WTC11 (cell line): Measurements from ENCODE around the gene TKFC. TPM values are rescaled to one million over a fixed set of nuclear protein-coding genes. Genes with fewer than 3 reads are reported as not detected.

Experiments
- ATAC-seq: fragments of 200-7000 bp; cut with Tn5 transposase; 2 replicates; pipeline ENCODE4 v1.10.0; 2021; ENCODE audit warnings: mild to moderate bottlenecking, moderate library complexity
- CTCF ChIA-PET: fragments of 300-600 bp; sonication (Branson Sonifier 250); formaldehyde crosslinking; loops from one replicate; lab custom pipeline; 2021; ENCODE audit warnings: antibody characterized with exemption; lab: Charles Lee
- POLR2A ChIA-PET: fragments of 350-600 bp; sonication (Branson Sonifier 250); formaldehyde crosslinking; loops from one replicate; lab custom pipeline; 2021; ENCODE audit warnings: antibody characterized with exemption; lab: Charles Lee
- DNase-seq: peaks from one replicate; pipeline ENCODE4 v3.0.0; 2021; ENCODE audit warnings: low spot score
- H3K27ac Mint-ChIP-seq: 2 replicates; pipeline ENCODE4 v1.8.0; 2021; ENCODE audit warnings: mixed read lengths
- H3K27me3 Mint-ChIP-seq: 2 replicates; pipeline ENCODE4 v1.8.0; 2021; ENCODE audit warnings: low read depth, mild to moderate bottlenecking, moderate library complexity, mixed read lengths
- H3K36me3 Mint-ChIP-seq: 2 replicates; pipeline ENCODE4 v1.8.0; 2021; ENCODE audit warnings: mixed read lengths
- H3K4me1 Mint-ChIP-seq: 2 replicates; pipeline ENCODE4 v1.8.0; 2022; ENCODE audit warnings: mixed read lengths
- H3K4me3 Mint-ChIP-seq: 2 replicates; pipeline ENCODE4 v1.8.0; 2021; ENCODE audit warnings: mild to moderate bottlenecking, moderate library complexity, mixed read lengths
- H3K9me3 Mint-ChIP-seq: 2 replicates; pipeline ENCODE4 v1.8.0; 2021; ENCODE audit warnings: mixed read lengths
- ATF1 ChIP-seq: sonication (generic); formaldehyde crosslinking; IDR thresholded peaks from 2 replicates; pipeline ENCODE4 v1.8.1; 2023; ENCODE audit warnings: mild to moderate bottlenecking, moderate library complexity, missing genetic modification reagents
- ATF6 ChIP-seq: sonication (generic); formaldehyde crosslinking; IDR thresholded peaks from 2 replicates; pipeline ENCODE4 v1.8.1; 2023; ENCODE audit warnings: mild to moderate bottlenecking, missing genetic modification reagents
- E2F5 ChIP-seq: sonication (generic); formaldehyde crosslinking; IDR thresholded peaks from 2 replicates; pipeline ENCODE4 v1.8.1; 2022; ENCODE audit warnings: mild to moderate bottlenecking, moderate library complexity, missing genetic modification reagents
- FOXJ3 ChIP-seq: sonication (generic); formaldehyde crosslinking; IDR thresholded peaks from 2 replicates; pipeline ENCODE4 v1.9.0; 2021; ENCODE audit warnings: missing genetic modification reagents, mild to moderate bottlenecking, borderline replicate concordance
- GABPB1 ChIP-seq: sonication (generic); formaldehyde crosslinking; IDR thresholded peaks from 2 replicates; pipeline ENCODE4 v1.8.1; 2023; ENCODE audit warnings: mild to moderate bottlenecking, missing genetic modification reagents
- GRHL2 ChIP-seq: fragments of 250-450 bp; sonication (Bioruptor Pico); IDR thresholded peaks from 2 replicates; pipeline ENCODE4 v1.8.0; 2022; ENCODE audit warnings: mild to moderate bottlenecking, moderate library complexity; ENCODE audit not compliant: insufficient replicate concordance, severe bottlenecking
- MYBL2 ChIP-seq: sonication (generic); formaldehyde crosslinking; IDR thresholded peaks from 2 replicates; pipeline ENCODE4 v1.8.1; 2023; ENCODE audit warnings: mild to moderate bottlenecking, moderate library complexity, missing genetic modification reagents
- NFYB ChIP-seq: sonication (generic); formaldehyde crosslinking; conservative IDR thresholded peaks from 2 replicates; pipeline ENCODE4 v1.8.0; 2022; ENCODE audit warnings: low read depth, missing genetic modification reagents
- ZBTB21 ChIP-seq: sonication (generic); formaldehyde crosslinking; IDR thresholded peaks from 2 replicates; pipeline ENCODE4 v1.8.1; 2023; ENCODE audit warnings: mild to moderate bottlenecking, missing genetic modification reagents, borderline replicate concordance
- ZNF232 ChIP-seq: sonication (generic); formaldehyde crosslinking; IDR thresholded peaks from 2 replicates; pipeline ENCODE4 v1.8.0; 2022; ENCODE audit warnings: mild to moderate bottlenecking, missing genetic modification reagents
- ZNF317 ChIP-seq: sonication (generic); formaldehyde crosslinking; IDR thresholded peaks from 2 replicates; pipeline ENCODE4 v1.8.1; 2023; ENCODE audit warnings: low read depth, mild to moderate bottlenecking, moderate library complexity, missing genetic modification reagents, borderline replicate concordance
- ZNF423 ChIP-seq: fragments of 250-450 bp; sonication (Bioruptor Pico); IDR thresholded peaks from 2 replicates; pipeline ENCODE4 v2.1.2; 2022; ENCODE audit warnings: mild to moderate bottlenecking, moderate library complexity
- total RNA-seq: library from RNA; stranded (reverse); gene quantifications from 3 replicates; pipeline ENCODE4 v1.2.3, GENCODE V29; 2021
- TF ChIP-seq, protein P1 (sequence below): sonication (generic); formaldehyde crosslinking; IDR thresholded peaks from 2 replicates; pipeline ENCODE4 v1.8.0; 2022; ENCODE audit warnings: mild to moderate bottlenecking, missing genetic modification reagents
- TF ChIP-seq, protein P2 (sequence below): fragments of 250-450 bp; sonication (Bioruptor Pico); conservative IDR thresholded peaks from 2 replicates; pipeline ENCODE4 v1.9.0; 2021; ENCODE audit warnings: mild to moderate bottlenecking
- TF ChIP-seq, protein P3 (sequence below): fragments of 250-450 bp; sonication (Bioruptor Pico); IDR thresholded peaks from 2 replicates; pipeline ENCODE4 v1.9.0; 2021; ENCODE audit warnings: moderate library complexity, mild to moderate bottlenecking, inconsistent platforms, borderline replicate concordance
- TF ChIP-seq, protein P4 (sequence below): fragments of 250-450 bp; sonication (Bioruptor Pico); IDR thresholded peaks from 2 replicates; pipeline ENCODE4 v1.9.0; 2021; ENCODE audit warnings: mild to moderate bottlenecking, borderline replicate concordance

Gene TKFC
- total RNA-seq, 1 experiment from 2014 or later, result 86.8 TPM

GRCh38 chr11:61354208-61354607, 21.2 kb downstream of the TKFC start:
- no peak overlapping the region for H3K4me3 Mint-ChIP-seq
- no peak for ATAC-seq
- no peaks in the 10 kb centered on the region for H3K9me3 Mint-ChIP-seq
- no peak for TF ChIP-seq ZBTB21 (CRISPR knock-in tag)
- no peak for TF ChIP-seq ZNF423 (CRISPR knock-in tag)
- TF ChIP-seq GRHL2, result no peak
- no peak for TF ChIP-seq ATF6
- TF ChIP-seq ATF1 (CRISPR knock-in tag), result no peak
- TF ChIP-seq, protein P1, sequence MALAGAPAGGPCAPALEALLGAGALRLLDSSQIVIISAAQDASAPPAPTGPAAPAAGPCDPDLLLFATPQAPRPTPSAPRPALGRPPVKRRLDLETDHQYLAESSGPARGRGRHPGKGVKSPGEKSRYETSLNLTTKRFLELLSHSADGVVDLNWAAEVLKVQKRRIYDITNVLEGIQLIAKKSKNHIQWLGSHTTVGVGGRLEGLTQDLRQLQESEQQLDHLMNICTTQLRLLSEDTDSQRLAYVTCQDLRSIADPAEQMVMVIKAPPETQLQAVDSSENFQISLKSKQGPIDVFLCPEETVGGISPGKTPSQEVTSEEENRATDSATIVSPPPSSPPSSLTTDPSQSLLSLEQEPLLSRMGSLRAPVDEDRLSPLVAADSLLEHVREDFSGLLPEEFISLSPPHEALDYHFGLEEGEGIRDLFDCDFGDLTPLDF, result no peak
- TF ChIP-seq E2F5 (CRISPR knock-in tag), result no peak
- no peak for TF ChIP-seq MYBL2 (CRISPR knock-in tag)
- TF ChIP-seq, protein P2, sequence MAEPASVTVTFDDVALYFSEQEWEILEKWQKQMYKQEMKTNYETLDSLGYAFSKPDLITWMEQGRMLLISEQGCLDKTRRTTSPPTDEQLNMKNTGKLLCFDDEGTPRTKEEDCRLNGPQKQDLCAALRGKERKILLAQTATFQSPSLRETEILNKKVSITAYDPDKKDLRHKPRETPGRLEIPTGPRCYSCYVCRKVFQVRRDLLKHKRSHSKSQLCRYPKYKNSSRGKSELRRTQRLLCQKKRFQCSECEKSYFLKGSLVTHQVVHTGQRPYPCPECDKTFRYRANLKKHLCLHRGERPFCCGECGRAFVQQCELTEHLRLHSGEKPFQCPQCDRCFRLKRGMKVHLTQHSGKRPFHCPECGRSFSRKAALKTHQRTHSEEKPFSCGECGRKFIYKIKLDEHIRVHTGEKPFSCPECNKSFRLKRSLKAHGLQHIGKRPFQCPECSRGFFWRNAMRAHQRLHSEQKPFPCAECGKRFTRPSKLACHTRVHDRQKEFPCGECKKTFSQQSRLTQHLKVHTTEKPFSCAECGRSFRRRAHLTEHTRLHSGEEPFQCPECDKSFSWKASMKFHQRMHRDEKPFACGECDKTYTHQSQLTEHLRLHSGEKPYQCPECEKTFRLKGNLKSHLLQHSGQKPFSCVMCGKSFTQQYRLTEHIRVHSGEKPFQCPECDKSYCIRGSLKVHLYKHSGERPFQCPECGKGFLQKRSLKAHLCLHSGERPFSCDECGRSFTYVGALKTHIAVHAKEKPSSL (CRISPR knock-in tag), result no peak
- TF ChIP-seq ZNF232 (CRISPR knock-in tag), result no peak
- TF ChIP-seq, protein P3, sequence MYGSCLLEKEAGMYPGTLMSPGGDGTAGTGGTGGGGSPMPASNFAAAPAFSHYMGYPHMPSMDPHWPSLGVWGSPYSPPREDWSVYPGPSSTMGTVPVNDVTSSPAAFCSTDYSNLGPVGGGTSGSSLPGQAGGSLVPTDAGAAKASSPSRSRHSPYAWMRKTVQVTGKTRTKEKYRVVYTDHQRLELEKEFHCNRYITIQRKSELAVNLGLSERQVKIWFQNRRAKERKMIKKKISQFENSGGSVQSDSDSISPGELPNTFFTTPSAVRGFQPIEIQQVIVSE, result no peak
- TF ChIP-seq GABPB1 (CRISPR knock-in tag), result no peak
- TF ChIP-seq NFYB (CRISPR knock-in tag), result no peak
- no peak for TF ChIP-seq FOXJ3 (CRISPR knock-in tag)
- TF ChIP-seq, protein P4, sequence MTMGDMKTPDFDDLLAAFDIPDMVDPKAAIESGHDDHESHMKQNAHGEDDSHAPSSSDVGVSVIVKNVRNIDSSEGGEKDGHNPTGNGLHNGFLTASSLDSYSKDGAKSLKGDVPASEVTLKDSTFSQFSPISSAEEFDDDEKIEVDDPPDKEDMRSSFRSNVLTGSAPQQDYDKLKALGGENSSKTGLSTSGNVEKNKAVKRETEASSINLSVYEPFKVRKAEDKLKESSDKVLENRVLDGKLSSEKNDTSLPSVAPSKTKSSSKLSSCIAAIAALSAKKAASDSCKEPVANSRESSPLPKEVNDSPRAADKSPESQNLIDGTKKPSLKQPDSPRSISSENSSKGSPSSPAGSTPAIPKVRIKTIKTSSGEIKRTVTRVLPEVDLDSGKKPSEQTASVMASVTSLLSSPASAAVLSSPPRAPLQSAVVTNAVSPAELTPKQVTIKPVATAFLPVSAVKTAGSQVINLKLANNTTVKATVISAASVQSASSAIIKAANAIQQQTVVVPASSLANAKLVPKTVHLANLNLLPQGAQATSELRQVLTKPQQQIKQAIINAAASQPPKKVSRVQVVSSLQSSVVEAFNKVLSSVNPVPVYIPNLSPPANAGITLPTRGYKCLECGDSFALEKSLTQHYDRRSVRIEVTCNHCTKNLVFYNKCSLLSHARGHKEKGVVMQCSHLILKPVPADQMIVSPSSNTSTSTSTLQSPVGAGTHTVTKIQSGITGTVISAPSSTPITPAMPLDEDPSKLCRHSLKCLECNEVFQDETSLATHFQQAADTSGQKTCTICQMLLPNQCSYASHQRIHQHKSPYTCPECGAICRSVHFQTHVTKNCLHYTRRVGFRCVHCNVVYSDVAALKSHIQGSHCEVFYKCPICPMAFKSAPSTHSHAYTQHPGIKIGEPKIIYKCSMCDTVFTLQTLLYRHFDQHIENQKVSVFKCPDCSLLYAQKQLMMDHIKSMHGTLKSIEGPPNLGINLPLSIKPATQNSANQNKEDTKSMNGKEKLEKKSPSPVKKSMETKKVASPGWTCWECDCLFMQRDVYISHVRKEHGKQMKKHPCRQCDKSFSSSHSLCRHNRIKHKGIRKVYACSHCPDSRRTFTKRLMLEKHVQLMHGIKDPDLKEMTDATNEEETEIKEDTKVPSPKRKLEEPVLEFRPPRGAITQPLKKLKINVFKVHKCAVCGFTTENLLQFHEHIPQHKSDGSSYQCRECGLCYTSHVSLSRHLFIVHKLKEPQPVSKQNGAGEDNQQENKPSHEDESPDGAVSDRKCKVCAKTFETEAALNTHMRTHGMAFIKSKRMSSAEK, result no peak
- TF ChIP-seq ZNF317 (CRISPR knock-in tag), result no peak
- no peaks in the 10 kb centered on the region for H3K4me1 Mint-ChIP-seq
- H3K36me3 Mint-ChIP-seq, result peaks cover 15% of the 10 kb centered on the region
- ChIA-PET POLR2A (interaction anchor here (0.6 kb wide), 1 partner anchor 42 kb away, joined by 3 read pairs; no protein-coding TSS in a partner anchor), CTCF (interaction anchor here (1.8 to 3.7 kb wide), 2 partner anchors 18 to 31 kb away, joined by 8 to 19 read pairs; no protein-coding TSS in a partner anchor)
- no peaks in the 10 kb centered on the region for H3K27me3 Mint-ChIP-seq
- H3K27ac Mint-ChIP-seq, result no peak overlapping the region
- DNase-seq, result no peak
